IMR-90 (cell line): ENCODE results near the gene OR6S1. TPM values are rescaled to one million over a fixed set of nuclear protein-coding genes. Genes with fewer than 3 reads are reported as not detected.

ENCODE experiments used
- ATAC-seq: fragments of 200-7000 bp; cut with Tn5 transposase; 2 replicates; pipeline ENCODE4 v1.9.1; 2020; ENCODE audit warnings: low read depth, mild to moderate bottlenecking, moderate library complexity
- BruUV-seq: library from RNA; stranded (reverse); fragments of 400-500 nt; replicated peaks from 2 replicates; lab custom pipeline; 2021; lab: Mats Ljungman, UMichigan
- CTCF ChIA-PET: fragments of 300-600 bp; formaldehyde crosslinking; extraction: SDS; loops from one replicate; lab custom pipeline; 2021; ENCODE audit warnings: antibody characterized with exemption; lab: Yijun Ruan, JAX
- POLR2A ChIA-PET: fragments of 300-600 bp; sonication (Branson Sonifier 250); formaldehyde crosslinking; loops from one replicate; lab custom pipeline; 2022; ENCODE audit warnings: antibody characterized with exemption; ENCODE audit not compliant: unreplicated experiment; lab: Charles Lee
- DNase-seq: peaks from one replicate; pipeline ENCODE4 v3.0.0; 2013
- H2AFZ ChIP-seq: replicated peaks from 2 replicates; pipeline ENCODE3; 2013; ENCODE audit warnings: low read length, mild to moderate bottlenecking; ENCODE audit not compliant: poor library complexity
- H2AK5ac ChIP-seq: 2 replicates; pipeline ENCODE4 v1.6.1; 2013; ENCODE audit warnings: low read depth, low read length, inconsistent platforms
- H2AK9ac ChIP-seq: replicated peaks from 2 replicates; pipeline ENCODE3; 2013; ENCODE audit warnings: mild to moderate bottlenecking, low read depth, low read length, moderate library complexity; ENCODE audit not compliant: poor library complexity
- H2BK120ac ChIP-seq: 2 replicates; pipeline ENCODE4 v1.6.1; 2013; ENCODE audit warnings: low read depth, low read length, inconsistent platforms
- H2BK15ac ChIP-seq: 3 replicates; pipeline ENCODE4 v1.6.1; 2013; ENCODE audit warnings: low read depth, low read length, inconsistent platforms
- H2BK20ac ChIP-seq: 2 replicates; pipeline ENCODE4 v1.6.1; 2013; ENCODE audit warnings: low read depth, mild to moderate bottlenecking, inconsistent platforms, low read length, moderate library complexity
- H2BK5ac ChIP-seq: 2 replicates; pipeline ENCODE4 v1.6.1; 2013; ENCODE audit warnings: mild to moderate bottlenecking, low read depth, low read length, inconsistent platforms; ENCODE audit not compliant: poor library complexity, severe bottlenecking
- H3K14ac ChIP-seq: replicated peaks from 2 replicates; pipeline ENCODE4 v1.6.1; 2013; ENCODE audit warnings: low read depth, low read length, inconsistent platforms
- H3K18ac ChIP-seq: 2 replicates; pipeline ENCODE4 v1.6.1; 2013; ENCODE audit warnings: low read depth, low read length, control low read depth
- H3K23ac ChIP-seq: 2 replicates; pipeline ENCODE4 v1.6.1; 2013; ENCODE audit warnings: low read depth, low read length, inconsistent platforms
- H3K27ac ChIP-seq: 2 replicates; pipeline ENCODE4 v1.5.1; 2013; ENCODE audit warnings: mild to moderate bottlenecking, control low read depth, low read length; ENCODE audit not compliant: insufficient read depth
- H3K27me3 ChIP-seq: 2 replicates; pipeline ENCODE4 v1.6.1; 2013; ENCODE audit warnings: low read length; ENCODE audit not compliant: control insufficient read depth, insufficient read depth
- H3K36me3 ChIP-seq: 2 replicates; pipeline ENCODE4 v1.6.1; 2013; ENCODE audit warnings: low read length, mixed read lengths; ENCODE audit not compliant: control insufficient read depth, insufficient read depth
- H3K4ac ChIP-seq: 2 replicates; pipeline ENCODE4 v1.6.1; 2013; ENCODE audit warnings: low read depth, low read length, inconsistent platforms
- H3K4me1 ChIP-seq: 2 replicates; pipeline ENCODE4 v1.6.1; 2013; ENCODE audit warnings: low read length, mixed read lengths; ENCODE audit not compliant: control insufficient read depth, insufficient read depth
- H3K4me2 ChIP-seq: 2 replicates; pipeline ENCODE4 v1.6.1; 2013; ENCODE audit warnings: low read depth, mild to moderate bottlenecking, control low read depth, low read length, moderate library complexity
- H3K4me3 ChIP-seq: 2 replicates; pipeline ENCODE4 v1.5.1; 2013; ENCODE audit warnings: low read depth, mild to moderate bottlenecking, control low read depth, low read length, moderate library complexity; ENCODE audit not compliant: insufficient read depth
- H3K56ac ChIP-seq: 2 replicates; pipeline ENCODE4 v1.6.1; 2013; ENCODE audit warnings: low read length, inconsistent platforms; ENCODE audit not compliant: insufficient read depth; ENCODE audit errors: extremely low read depth
- H3K79me1 ChIP-seq, 2 experiments: 2 replicates each; pipeline ENCODE4 v1.6.1; 2013; ENCODE audit warnings: low read length in 2 of 2, inconsistent platforms in 1 of 2, low read depth in 1 of 2
- H3K9ac ChIP-seq: 2 replicates; pipeline ENCODE4 v1.6.1; 2013; ENCODE audit warnings: low read depth, low read length, control low read depth
- H3K9me1 ChIP-seq: 2 replicates; pipeline ENCODE4 v1.6.1; 2013; ENCODE audit warnings: low read length, inconsistent platforms; ENCODE audit not compliant: insufficient read depth
- H3K9me3 ChIP-seq: 2 replicates; pipeline ENCODE4 v1.6.1; 2013; ENCODE audit warnings: low read length; ENCODE audit not compliant: control insufficient read depth, insufficient read depth
- H4K20me1 ChIP-seq: 2 replicates; pipeline ENCODE4 v1.6.1; 2013; ENCODE audit warnings: low read length, inconsistent platforms; ENCODE audit not compliant: insufficient read depth
- H4K5ac ChIP-seq: 2 replicates; pipeline ENCODE4 v1.6.1; 2013; ENCODE audit warnings: mild to moderate bottlenecking, low read depth, low read length, control low read depth
- H4K8ac ChIP-seq, 2 experiments: 2 replicates each; pipeline ENCODE4 v1.6.1; 2013; ENCODE audit warnings: low read depth in 2 of 2, low read length in 2 of 2, control low read depth in 1 of 2, inconsistent platforms in 1 of 2
- H4K91ac ChIP-seq: 2 replicates; pipeline ENCODE4 v1.6.1; 2013; ENCODE audit warnings: low read depth, low read length, inconsistent platforms; ENCODE audit not compliant: insufficient read depth
- BHLHE40 ChIP-seq: fragments of 150-350 bp; IDR thresholded peaks from 2 replicates; pipeline ENCODE4 v1.6.1; 2016; ENCODE audit warnings: mild to moderate bottlenecking, low read depth, low read length
- CEBPB ChIP-seq: IDR thresholded peaks from 2 replicates; pipeline ENCODE4 v1.6.1; 2012; ENCODE audit warnings: low read depth, low read length, improper control_type of control experiment
- CHD1 ChIP-seq: IDR thresholded peaks from 2 replicates; pipeline ENCODE4 v1.6.1; 2012; ENCODE audit warnings: low read depth, low read length, improper control_type of control experiment
- FOS ChIP-seq: fragments of 150-350 bp; IDR thresholded peaks from 2 replicates; pipeline ENCODE4 v1.6.1; 2016; ENCODE audit warnings: low read depth, low read length
- MAFK ChIP-seq: IDR thresholded peaks from 2 replicates; pipeline ENCODE4 v1.6.1; 2012; ENCODE audit warnings: low read depth, low read length, improper control_type of control experiment
- MAZ ChIP-seq: IDR thresholded peaks from 2 replicates; pipeline ENCODE4 v1.6.1; 2012; ENCODE audit warnings: low read depth, mild to moderate bottlenecking, low read length, improper control_type of control experiment, moderate library complexity, borderline replicate concordance
- NFE2L2 ChIP-seq: fragments of 150-350 bp; IDR thresholded peaks from 2 replicates; pipeline ENCODE4 v1.6.1; 2016; ENCODE audit warnings: low read depth, mild to moderate bottlenecking, low read length
- POLR2A ChIP-seq: IDR thresholded peaks from 2 replicates; pipeline ENCODE4 v1.6.1; 2012; ENCODE audit warnings: mild to moderate bottlenecking, low read depth, low read length
- RAD21 ChIP-seq: IDR thresholded peaks from 2 replicates; pipeline ENCODE4 v1.6.1; 2012; ENCODE audit warnings: low read length, improper control_type of control experiment
- RCOR1 ChIP-seq: IDR thresholded peaks from 2 replicates; pipeline ENCODE4 v1.6.1; 2012; ENCODE audit warnings: mild to moderate bottlenecking, low read length, improper control_type of control experiment; ENCODE audit not compliant: insufficient replicate concordance
- RFX5 ChIP-seq: IDR thresholded peaks from 2 replicates; pipeline ENCODE4 v1.8.0; 2012; ENCODE audit warnings: low read depth, mild to moderate bottlenecking, low read length, moderate library complexity
- SMC3 ChIP-seq: fragments of 150-350 bp; IDR thresholded peaks from 2 replicates; pipeline ENCODE4 v1.6.1; 2016; ENCODE audit warnings: low read depth, mild to moderate bottlenecking, antibody characterized with exemption, low read length, moderate library complexity
- WGBS, 2 experiments: methylation state at CpG; one replicate each; pipeline versions ENCODE4 v1.1.5 to v1.1.7; 2013; ENCODE audit warnings: missing lambda C conversion rate in 2 of 2; ENCODE audit not compliant: insufficient read length in 1 of 2; ENCODE audit errors: extremely low coverage in 2 of 2; 5-methylcytosine and 5-hydroxymethylcytosine counted together
- dilution Hi-C: fragments of 300-500 bp; cut with HindIII; formaldehyde crosslinking; loops from one replicate; pipeline ENCODE4 v1.14.3; 2018; ENCODE audit warnings: low sequenced_read_pairs; ENCODE audit not compliant: unreplicated experiment
- in situ Hi-C: fragments of 300-500 bp; cut with MboI; formaldehyde crosslinking; loops from 3 replicates; pipeline ENCODE4 v1.14.3; 2019; ENCODE audit warnings: low sequenced_read_pairs, inconsistent platforms, mixed read lengths
- intact Hi-C: fragments of 100-400 bp; cut with micrococcal nuclease; formaldehyde crosslinking; loops from 2 replicates; pipeline ENCODE4 v1.10.0; 2022
- polyA plus RNA-seq, 3 experiments: library from polyadenylated mRNA; depleted of rRNA; stranded (reverse); fragments of >200 nt; gene quantifications; 2 replicates each; pipeline ENCODE4 v1.2.3, GENCODE V29; 2012; ENCODE audit warnings: low replicate concordance in 1 of 3
- total RNA-seq: library from RNA; depleted of rRNA; stranded (reverse); fragments of >200 nt; gene quantifications from 2 replicates; pipeline ENCODE4 v1.2.3, GENCODE V29; 2012
- TF ChIP-seq, protein P1 (sequence below): conservative IDR thresholded peaks from 2 replicates; pipeline ENCODE4 v1.5.1; 2012; ENCODE audit warnings: mild to moderate bottlenecking, low read depth, low read length, improper control_type of control experiment
- TF ChIP-seq, protein P2 (sequence below): fragments of 150-350 bp; IDR thresholded peaks from 2 replicates; pipeline ENCODE4 v1.6.1; 2017; ENCODE audit warnings: mild to moderate bottlenecking, antibody characterized with exemption, low read length, low read depth
- TF ChIP-seq, protein P3 (sequence below): fragments of 150-350 bp; IDR thresholded peaks from 2 replicates; pipeline ENCODE4 v1.6.1; 2016; ENCODE audit warnings: low read depth, mild to moderate bottlenecking, low read length, moderate library complexity, borderline replicate concordance

The OR6S1 gene
- total and polyA plus RNA-seq, 2 of the 4 experiments (the other 2 are of a cell fraction), result not detected

DNA sequence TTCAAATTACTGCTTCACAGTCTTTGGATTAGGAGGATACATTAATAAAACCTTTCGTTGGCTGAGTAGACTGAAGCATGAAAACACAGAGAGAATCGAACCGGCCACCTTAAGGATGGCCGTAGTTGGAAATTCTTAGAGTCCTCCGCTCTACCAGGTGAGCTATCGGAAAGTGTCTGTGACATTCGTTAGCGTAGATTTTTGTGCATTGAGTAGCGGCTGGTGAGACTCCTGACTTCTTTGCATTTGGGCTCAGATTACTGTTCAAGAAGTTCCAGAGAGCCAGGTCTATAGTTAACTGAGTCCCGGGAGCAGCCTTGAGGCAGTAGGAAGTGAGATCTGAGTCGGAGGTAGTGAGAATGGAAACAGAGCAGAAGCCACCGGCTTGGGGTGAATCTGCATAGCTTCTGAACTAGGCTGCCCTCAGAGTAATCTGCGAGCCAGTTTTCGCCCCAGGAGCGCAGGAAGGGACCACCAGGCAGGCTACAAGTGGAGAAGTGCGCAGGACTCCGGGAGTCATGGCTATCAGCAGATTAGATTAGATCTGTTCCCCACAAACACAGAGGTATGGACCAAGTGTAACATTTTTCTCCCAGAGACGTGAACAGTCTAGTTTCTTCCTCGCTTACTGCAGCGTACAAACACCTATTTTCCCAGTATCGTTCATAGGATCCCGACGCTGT lies 11.0 kb downstream of the OR6S1 start:
- intact Hi-C loops, result loop anchor here (2.0 to 5.0 kb wide), 2 partner anchors 18 to 342 kb away; no protein-coding TSS in a partner anchor
- Histone ChIP-seq H3K79me1 (no peaks in the 10 kb centered on the region), H3K4me3 (peak overlapping the region; percentile 56; the same call in 1 of the 2 replicates), H3K4ac (no peak overlapping the region), H4K5ac (no peak overlapping the region), H3K18ac (no peak overlapping the region), H2AK9ac (no peak overlapping the region), H3K27ac (no peak overlapping the region), H3K14ac (no peak overlapping the region), H2BK15ac (no peak overlapping the region), H4K91ac (no peak overlapping the region), H3K9me3 (no peaks in the 10 kb centered on the region), H4K20me1 (peaks cover 7% of the 10 kb centered on the region; the same call in 1 of the 2 replicates), H2BK5ac (no peak overlapping the region), H3K36me3 (no peaks in the 10 kb centered on the region), H3K23ac (no peak overlapping the region), H3K56ac (no peak overlapping the region), H2AFZ (peak overlapping the region; percentile 35), H3K4me2 (peak overlapping the region; percentile 93), H3K9ac (no peak overlapping the region), H2AK5ac (no peak overlapping the region), H3K4me1 (peaks cover 4% of the 10 kb centered on the region; the same call in 1 of the 2 replicates), H2BK120ac (no peak overlapping the region), H3K27me3 (peaks cover 4% of the 10 kb centered on the region), H3K9me1 (no peaks in the 10 kb centered on the region), H2BK20ac (no peak overlapping the region), H4K8ac (no peak overlapping the region)
- dilution Hi-C loops, result no loop called here
- CTCF ChIA-PET, result interaction anchor here (0.6 to 0.8 kb wide), 4 partner anchors 21 to 737 kb away, joined by 3 to 5 read pairs (median 3); no protein-coding TSS in a partner anchor
- in situ Hi-C loops, result loop anchor here (5.0 kb wide), 1 partner anchor 52 kb away; the partner anchor contains the start of gene RNASE4
- peak; percentile 38 for ATAC-seq
- POLR2A ChIA-PET, result no interaction called here
- 0% methylated on average over 7 of the region's 23 CpGs; no CpG with 5 or more reads in 1 of the 2 experiments for WGBS, 2 experiments
- no TSS peak for BruUV-seq
- DNase-seq, result peak; percentile 58
- TF ChIP-seq, protein P1, sequence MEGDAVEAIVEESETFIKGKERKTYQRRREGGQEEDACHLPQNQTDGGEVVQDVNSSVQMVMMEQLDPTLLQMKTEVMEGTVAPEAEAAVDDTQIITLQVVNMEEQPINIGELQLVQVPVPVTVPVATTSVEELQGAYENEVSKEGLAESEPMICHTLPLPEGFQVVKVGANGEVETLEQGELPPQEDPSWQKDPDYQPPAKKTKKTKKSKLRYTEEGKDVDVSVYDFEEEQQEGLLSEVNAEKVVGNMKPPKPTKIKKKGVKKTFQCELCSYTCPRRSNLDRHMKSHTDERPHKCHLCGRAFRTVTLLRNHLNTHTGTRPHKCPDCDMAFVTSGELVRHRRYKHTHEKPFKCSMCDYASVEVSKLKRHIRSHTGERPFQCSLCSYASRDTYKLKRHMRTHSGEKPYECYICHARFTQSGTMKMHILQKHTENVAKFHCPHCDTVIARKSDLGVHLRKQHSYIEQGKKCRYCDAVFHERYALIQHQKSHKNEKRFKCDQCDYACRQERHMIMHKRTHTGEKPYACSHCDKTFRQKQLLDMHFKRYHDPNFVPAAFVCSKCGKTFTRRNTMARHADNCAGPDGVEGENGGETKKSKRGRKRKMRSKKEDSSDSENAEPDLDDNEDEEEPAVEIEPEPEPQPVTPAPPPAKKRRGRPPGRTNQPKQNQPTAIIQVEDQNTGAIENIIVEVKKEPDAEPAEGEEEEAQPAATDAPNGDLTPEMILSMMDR, result no peak
- TF ChIP-seq MAFK (no peak), FOS (no peak), MAZ (no peak), POLR2A (no peak), CHD1 (no peak), RAD21 (no peak), SMC3 (no peak), BHLHE40 (no peak), RFX5 (no peak), CEBPB (no peak), NFE2L2 (no peak), RCOR1 (no peak)
- TF ChIP-seq, protein P2, sequence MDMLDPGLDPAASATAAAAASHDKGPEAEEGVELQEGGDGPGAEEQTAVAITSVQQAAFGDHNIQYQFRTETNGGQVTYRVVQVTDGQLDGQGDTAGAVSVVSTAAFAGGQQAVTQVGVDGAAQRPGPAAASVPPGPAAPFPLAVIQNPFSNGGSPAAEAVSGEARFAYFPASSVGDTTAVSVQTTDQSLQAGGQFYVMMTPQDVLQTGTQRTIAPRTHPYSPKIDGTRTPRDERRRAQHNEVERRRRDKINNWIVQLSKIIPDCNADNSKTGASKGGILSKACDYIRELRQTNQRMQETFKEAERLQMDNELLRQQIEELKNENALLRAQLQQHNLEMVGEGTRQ, result no peak
- TF ChIP-seq, protein P3, sequence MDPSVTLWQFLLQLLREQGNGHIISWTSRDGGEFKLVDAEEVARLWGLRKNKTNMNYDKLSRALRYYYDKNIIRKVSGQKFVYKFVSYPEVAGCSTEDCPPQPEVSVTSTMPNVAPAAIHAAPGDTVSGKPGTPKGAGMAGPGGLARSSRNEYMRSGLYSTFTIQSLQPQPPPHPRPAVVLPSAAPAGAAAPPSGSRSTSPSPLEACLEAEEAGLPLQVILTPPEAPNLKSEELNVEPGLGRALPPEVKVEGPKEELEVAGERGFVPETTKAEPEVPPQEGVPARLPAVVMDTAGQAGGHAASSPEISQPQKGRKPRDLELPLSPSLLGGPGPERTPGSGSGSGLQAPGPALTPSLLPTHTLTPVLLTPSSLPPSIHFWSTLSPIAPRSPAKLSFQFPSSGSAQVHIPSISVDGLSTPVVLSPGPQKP, result no peak
